Neural crest cell (in vitro differentiated cells): ENCODE data around the gene DNAJC5. TPM values are rescaled to one million over a fixed set of nuclear protein-coding genes. Genes with fewer than 3 reads are reported as not detected.

ENCODE experiments used
- DNase-seq: peaks from one replicate; pipeline ENCODE4 v3.0.0; 2021; ENCODE audit warnings: low read depth, mixed read lengths, low spot score
- H3K27ac Mint-ChIP-seq: one replicate; pipeline ENCODE4 v1.8.0; 2021; ENCODE audit warnings: mild to moderate bottlenecking, mixed read lengths; ENCODE audit not compliant: unreplicated experiment
- H3K27me3 Mint-ChIP-seq: 2 replicates; pipeline ENCODE4 v1.8.0; 2021; ENCODE audit warnings: low read depth, mild to moderate bottlenecking, mixed read lengths
- H3K36me3 Mint-ChIP-seq: 2 replicates; pipeline ENCODE4 v1.8.0; 2021; ENCODE audit warnings: low read depth, mild to moderate bottlenecking, mixed read lengths
- H3K4me1 Mint-ChIP-seq: 2 replicates; pipeline ENCODE4 v1.8.0; 2021; ENCODE audit warnings: mixed read lengths
- H3K4me3 Mint-ChIP-seq: one replicate; pipeline ENCODE4 v1.8.0; 2021; ENCODE audit warnings: mild to moderate bottlenecking, mixed read lengths
- H3K9me3 Mint-ChIP-seq: 2 replicates; pipeline ENCODE4 v1.8.0; 2021; ENCODE audit warnings: mixed read lengths
- CTCF ChIP-seq: fragments of 200-600 bp; sonication (generic); conservative IDR thresholded peaks from 2 replicates; pipeline ENCODE4 v1.5.0; 2021; ENCODE audit warnings: antibody characterized with exemption, mild to moderate bottlenecking
- total RNA-seq: library from RNA; stranded (reverse); gene quantifications from 2 replicates; pipeline ENCODE4 v1.2.1, GENCODE V29; 2021

The DNAJC5 gene
- total RNA-seq, 1 donor from 2014 or later = 46.9 TPM

DNA sequence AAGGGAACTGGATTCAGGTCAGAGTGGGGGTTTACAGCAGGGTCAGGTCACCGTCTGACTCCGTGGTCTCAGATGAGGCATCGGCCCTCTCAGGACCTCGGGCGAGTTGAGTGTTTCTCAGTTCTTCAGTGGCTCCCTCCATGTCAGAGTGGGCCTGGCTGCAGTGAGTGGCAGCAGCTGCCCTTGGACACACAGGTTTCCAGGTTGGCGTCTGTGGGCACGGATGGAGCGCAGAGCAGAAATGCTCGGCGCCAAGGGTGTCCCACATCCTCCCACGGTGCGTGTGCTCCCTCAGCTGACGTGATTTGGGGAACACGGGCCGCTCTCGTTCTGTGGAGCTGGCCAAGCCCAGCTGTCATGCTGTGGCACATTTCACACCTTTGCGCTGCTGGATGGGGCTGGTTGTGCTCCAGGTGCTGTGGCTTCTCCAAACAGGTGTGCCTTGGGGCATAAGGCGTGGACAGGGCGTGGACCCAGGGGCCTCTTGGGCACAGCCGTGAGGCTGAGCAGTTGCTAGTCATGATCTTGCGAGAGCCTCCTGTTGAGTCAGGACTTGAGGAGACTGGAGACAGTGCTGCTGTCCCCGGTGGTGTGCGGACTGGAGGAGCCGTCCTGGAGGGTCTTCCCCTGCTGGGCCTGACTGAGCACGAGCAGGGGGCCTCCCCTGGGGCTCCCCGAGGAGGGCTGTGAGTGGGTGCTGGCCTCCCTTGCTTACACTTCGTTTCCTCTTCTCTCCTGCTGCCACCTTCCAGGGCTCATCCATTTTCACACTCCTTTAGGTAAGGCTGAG is 9.5 kb upstream of the DNAJC5 start:
- Mint-ChIP-seq H3K27me3 (no peaks in the 10 kb centered on the region), H3K36me3 (peaks cover 2% of the 10 kb centered on the region), H3K4me3 (no peak overlapping the region), H3K4me1 (no peaks in the 10 kb centered on the region), H3K27ac (no peak overlapping the region), H3K9me3 (no peaks in the 10 kb centered on the region)
- no peak for DNase-seq
- no peak for TF ChIP-seq CTCF

DNA sequence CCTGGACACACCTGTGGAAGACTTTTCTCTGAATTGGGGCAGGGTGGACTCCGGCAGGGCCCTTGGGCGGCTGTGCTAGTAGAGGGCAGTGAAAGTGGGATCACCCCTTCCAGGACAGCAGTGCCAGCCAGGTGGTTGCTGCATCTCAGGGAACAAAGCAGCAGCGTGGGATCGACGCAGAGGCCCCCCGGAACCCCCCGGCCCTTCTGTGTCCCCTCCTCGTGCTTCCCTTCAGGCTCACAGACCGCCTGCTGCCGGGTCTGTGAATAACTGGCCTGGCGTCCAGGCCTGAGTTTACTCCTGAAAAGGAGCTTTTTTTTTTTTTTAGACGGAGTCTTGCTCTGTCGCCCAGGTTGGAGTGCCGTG is 8.9 kb upstream of the DNAJC5 start:
- TF ChIP-seq CTCF = no peak
- H3K9me3 Mint-ChIP-seq = no peaks in the 10 kb centered on the region
- no peaks in the 10 kb centered on the region for H3K27me3 Mint-ChIP-seq
- no peak overlapping the region for H3K4me3 Mint-ChIP-seq
- H3K4me1 Mint-ChIP-seq = no peaks in the 10 kb centered on the region
- DNase-seq = no peak
- no peak overlapping the region for H3K27ac Mint-ChIP-seq
- H3K36me3 Mint-ChIP-seq = peaks cover 2% of the 10 kb centered on the region

DNA sequence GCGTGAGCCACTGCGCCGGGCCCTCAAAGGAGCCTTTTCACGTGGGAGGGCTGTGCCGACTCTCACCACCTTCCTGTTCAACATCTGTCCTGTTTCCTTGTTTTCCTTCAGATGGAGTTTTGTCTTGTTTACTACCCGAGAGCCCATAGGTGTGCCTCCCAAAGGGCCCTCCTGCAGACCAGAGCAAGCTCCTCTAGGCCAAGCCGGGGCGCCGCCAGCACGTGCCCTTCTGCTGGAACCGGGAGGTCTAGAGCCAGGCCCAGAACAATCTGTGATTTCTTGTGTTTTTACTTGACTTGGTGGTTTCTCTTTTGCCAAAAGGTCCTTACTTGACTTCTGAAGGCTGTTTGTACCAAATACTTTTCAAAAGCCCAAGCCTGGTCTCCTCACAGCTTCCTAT is 8.0 kb upstream of the DNAJC5 start:
- Mint-ChIP-seq H3K27ac (no peak overlapping the region), H3K9me3 (no peaks in the 10 kb centered on the region)

DNA sequence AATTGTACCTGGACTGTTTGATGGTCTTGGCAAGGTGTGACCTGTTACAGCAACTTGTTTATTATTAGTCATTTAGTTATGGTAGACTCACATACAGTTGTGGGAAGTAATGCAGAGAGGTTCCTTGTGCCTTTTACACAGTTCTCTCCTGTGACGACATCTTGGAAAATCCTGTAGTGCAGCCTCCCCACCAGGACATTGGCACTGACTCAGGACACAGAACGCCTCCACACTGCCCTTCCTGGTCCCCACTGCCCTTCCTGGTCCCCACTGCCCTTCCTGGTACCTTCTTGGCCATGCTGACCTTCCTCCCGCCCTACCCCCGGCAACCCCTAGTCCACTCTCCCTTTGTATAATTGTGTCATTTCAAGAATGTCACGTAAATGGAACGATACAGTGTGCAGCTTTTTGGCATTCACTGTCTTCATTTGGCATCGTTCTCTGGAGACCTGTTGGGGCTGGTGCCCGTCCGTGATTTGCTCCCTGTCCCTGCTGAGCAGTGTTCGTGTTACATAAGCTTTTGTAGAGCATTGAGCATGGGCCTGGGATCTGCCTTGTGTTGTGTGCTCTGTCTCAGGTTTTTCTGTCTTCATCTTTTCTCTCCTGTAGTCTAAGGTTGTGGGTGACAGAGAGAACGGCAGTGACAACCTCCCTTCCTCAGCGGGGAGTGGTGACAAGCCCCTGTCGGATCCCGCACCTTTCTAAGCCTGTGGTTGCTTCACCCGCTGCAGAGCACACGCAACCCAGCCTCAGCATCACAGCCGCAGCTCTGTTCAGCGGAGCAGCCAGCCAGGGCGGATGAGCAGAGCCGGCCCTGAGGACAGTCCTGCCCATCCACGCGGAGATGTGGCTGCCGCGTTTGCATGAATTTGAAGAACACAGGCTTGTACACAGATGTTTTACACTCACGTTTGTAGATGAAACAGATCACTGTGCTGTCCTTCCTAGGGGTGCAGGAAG is 5.4 kb upstream of the DNAJC5 start:
- Mint-ChIP-seq H3K27me3 (no peaks in the 10 kb centered on the region), H3K9me3 (no peaks in the 10 kb centered on the region), H3K27ac (peak overlapping the region; percentile 81), H3K4me1 (peaks cover 5% of the 10 kb centered on the region), H3K4me3 (no peak overlapping the region), H3K36me3 (peaks cover 2% of the 10 kb centered on the region)
- TF ChIP-seq CTCF = no peak
- no peak for DNase-seq

More for the DNA sequence above, 8.0 kb upstream of the DNAJC5 start:
- H3K4me1 Mint-ChIP-seq = no peaks in the 10 kb centered on the region
- DNase-seq = no peak
- H3K36me3 Mint-ChIP-seq = peaks cover 2% of the 10 kb centered on the region
- no peak overlapping the region for H3K4me3 Mint-ChIP-seq
- no peaks in the 10 kb centered on the region for H3K27me3 Mint-ChIP-seq
- no peak for TF ChIP-seq CTCF

- no peak overlapping the region for H3K27ac Mint-ChIP-seq
- no peak overlapping the region for H3K4me3 Mint-ChIP-seq
- no peak for DNase-seq
- H3K4me1 Mint-ChIP-seq = peaks cover 5% of the 10 kb centered on the region
- no peaks in the 10 kb centered on the region for H3K27me3 Mint-ChIP-seq
- no peak for TF ChIP-seq CTCF
- H3K36me3 Mint-ChIP-seq = peaks cover 2% of the 10 kb centered on the region
- H3K9me3 Mint-ChIP-seq = no peaks in the 10 kb centered on the region
These were observed 4.7 kb upstream of the DNAJC5 start for GRCh38 chr20:63890201-63890576.
